Stomach (tissue), 9 donors: ENCODE data around the gene IQCC. TPM values are rescaled to one million over a fixed set of nuclear protein-coding genes. Genes with fewer than 3 reads are reported as not detected.
A peak's percentile ranks its signal among the peaks of the same experiment; 100 is the strongest.

Experiments used
- DNase-seq, 2 donors: peaks; one replicate each; pipeline versions ENCODE4 v3.0.0 to v3.0.0-alpha.2; 2013 to 2019
- H3K27ac ChIP-seq, 5 donors: fragments of 200-600 bp in 4 of 5; sonication (generic) in 4 of 5; one replicate each; pipeline ENCODE4 v1.5.1; 2013 to 2019; ENCODE audit warnings: mild to moderate bottlenecking in 1 of 5, moderate library complexity in 1 of 5
- H3K27me3 ChIP-seq, 3 donors: fragments of 200-600 bp; sonication (generic); one replicate each; pipeline ENCODE4 v1.5.1; 2017 to 2019; ENCODE audit warnings: mixed run types in 1 of 3
- H3K36me3 ChIP-seq, 4 donors: fragments of 200-600 bp; sonication (generic); 1 replicate in 3 of 4; 2 replicates in 1 of 4; pipeline ENCODE4 v1.5.1; 2016 to 2019
- H3K4me1 ChIP-seq, 4 donors: fragments of 200-600 bp; sonication (generic); one replicate each; pipeline ENCODE4 v1.5.1; 2016 to 2019
- H3K4me3 ChIP-seq, 4 donors: fragments of 200-600 bp; sonication (generic) in 3 of 4; one replicate each; pipeline ENCODE4 v1.5.1; 2016 to 2019; ENCODE audit warnings: mild to moderate bottlenecking in 1 of 4
- H3K9me3 ChIP-seq, 4 donors: fragments of 200-600 bp; sonication (generic); one replicate each; pipeline ENCODE4 v1.5.1; 2016 to 2019
- CTCF ChIP-seq, 7 experiments: fragments of 450-650 bp in 4 of 7; fragments of 200-600 bp in 3 of 7; sonication (generic) in 3 of 7; IDR thresholded peaks; one replicate each; pipeline ENCODE4 v1.5.1; 2016 to 2019; ENCODE audit warnings: antibody characterized with exemption in 7 of 7, control low read depth in 2 of 7, mild to moderate bottlenecking in 1 of 7
- EP300 ChIP-seq: sonication (generic); formaldehyde crosslinking; IDR thresholded peaks from one replicate; pipeline ENCODE4 v1.6.1; 2017; ENCODE audit warnings: antibody characterized with exemption
- POLR2A ChIP-seq, 4 donors: fragments of 450-650 bp; IDR thresholded peaks; one replicate each; pipeline ENCODE4 v1.6.1; 2016; ENCODE audit warnings: antibody characterized with exemption in 4 of 4, control low read depth in 2 of 4, mild to moderate bottlenecking in 1 of 4, moderate library complexity in 1 of 4
- POLR2AphosphoS5 ChIP-seq, 3 donors: sonication (generic); formaldehyde crosslinking; IDR thresholded peaks; one replicate each; pipeline ENCODE4 v1.6.1; 2016; ENCODE audit warnings: antibody characterized with exemption in 3 of 3
- WGBS, 5 donors: extraction: QIAGEN DNeasy Blood & Tissue Kit in 3 of 5; methylation state at CpG; one replicate each; pipeline versions ENCODE4 v1.1.5 to v1.1.7; 2013 to 2018; 5-methylcytosine and 5-hydroxymethylcytosine counted together
- intact Hi-C: fragments of 100-400 bp; cut with DNase I; formaldehyde crosslinking; loops from one replicate; pipeline ENCODE4 v1.15.1; 2023; ENCODE audit warnings: low total_unique reads
- polyA plus RNA-seq, 3 donors: library from polyadenylated mRNA; stranded (reverse); fragments of 200-250 nt; gene quantifications; one replicate each; pipeline ENCODE4 v1.2.3, GENCODE V29; 2013
- total RNA-seq, 5 donors: library from RNA; depleted of rRNA; stranded (reverse); fragments of >200 nt; gene quantifications; one replicate each; pipeline versions ENCODE4 v1.1.0 to v1.2.3, GENCODE V29; 2014 to 2016
- donor health status: healthy with polysubstance abuse.
- donor health status: Bipolar disorder and iron deficiency.
- donor health status: healthy.

Gene IQCC
- total and polyA plus RNA-seq, 8 donors = 1.3 to 5.5 (median 2.3) TPM; not detected in 1

- DNase-seq = no peak
- no peaks in the 10 kb centered on the region for H3K9me3 ChIP-seq
- H3K4me1 ChIP-seq = peaks cover 30 to 78% (median 54%) of the 10 kb centered on the region in 4 donors
- H3K36me3 ChIP-seq = peaks cover 18 to 58% (median 56%) of the 10 kb centered on the region in 4 donors
- 79 to 91% (median 89%) methylated on average over 6 of the region's 6 CpGs for WGBS, 5 donors
- H3K27me3 ChIP-seq = no peaks in the 10 kb centered on the region
- H3K4me3 ChIP-seq = peak overlapping the region in 2 of 4 donors; percentile 64 to 78
- intact Hi-C loops = no loop called here
- TF ChIP-seq EP300 = no peak
- no peak for TF ChIP-seq CTCF (IDR thresholded peaks at IDR 0.05)
- TF ChIP-seq POLR2A (IDR thresholded peaks at IDR 0.05) = no peak
- no peak for TF ChIP-seq POLR2AphosphoS5 (IDR thresholded peaks at IDR 0.05)
- H3K27ac ChIP-seq = peak overlapping the region in 3 of 5 donors; percentile 5 to 97 (median 44)
Measured at GRCh38 chr1:32182060-32182459, 23.4 kb upstream of the IQCC start.

GRCh38 chr1:32184650-32185049 is 20.8 kb upstream of the IQCC start:
- no peaks in the 10 kb centered on the region for H3K9me3 ChIP-seq
- H3K4me3 ChIP-seq = no peak overlapping the region
- intact Hi-C loops = no loop called here
- no peak for DNase-seq
- H3K4me1 ChIP-seq = peaks cover 20 to 70% (median 47%) of the 10 kb centered on the region in 4 donors
- H3K27me3 ChIP-seq = no peaks in the 10 kb centered on the region
- no peak for TF ChIP-seq CTCF (IDR thresholded peaks at IDR 0.05)
- TF ChIP-seq POLR2AphosphoS5 (IDR thresholded peaks at IDR 0.05) = no peak
- no peak for TF ChIP-seq EP300
- no peak for TF ChIP-seq POLR2A (IDR thresholded peaks at IDR 0.05)
- H3K36me3 ChIP-seq = peaks cover 43 to 84% (median 82%) of the 10 kb centered on the region in 4 donors
- no peak overlapping the region for H3K27ac ChIP-seq

- TF ChIP-seq EP300 = no peak
- TF ChIP-seq POLR2A (IDR thresholded peaks at IDR 0.05) = no peak
- TF ChIP-seq POLR2AphosphoS5 (IDR thresholded peaks at IDR 0.05) = no peak
- no peak for TF ChIP-seq CTCF (IDR thresholded peaks at IDR 0.05)
- H3K4me3 ChIP-seq = no peak overlapping the region
- WGBS, 5 donors = 86 to 95% (median 90%) methylated on average over 2 of the region's 2 CpGs
- H3K36me3 ChIP-seq = peaks cover 57 to 98% (median 96%) of the 10 kb centered on the region in 4 donors
- peaks cover 13 to 63% (median 37%) of the 10 kb centered on the region in 4 donors for H3K4me1 ChIP-seq
- no peaks in the 10 kb centered on the region for H3K27me3 ChIP-seq
- no peak overlapping the region for H3K27ac ChIP-seq
- no peaks in the 10 kb centered on the region for H3K9me3 ChIP-seq
- no peak for DNase-seq
- intact Hi-C loops = no loop called here
Measured at GRCh38 chr1:32186077-32186476, 19.4 kb upstream of the IQCC start.

- H3K36me3 ChIP-seq = peaks cover 61 to 98% (median 96%) of the 10 kb centered on the region in 4 donors
- 81 to 89% (median 87%) methylated on average over 2 of the region's 2 CpGs for WGBS, 5 donors
- DNase-seq = no peak
- no peaks in the 10 kb centered on the region for H3K9me3 ChIP-seq
- no peak overlapping the region for H3K4me3 ChIP-seq
- peaks cover 9 to 59% (median 33%) of the 10 kb centered on the region in 4 donors for H3K4me1 ChIP-seq
- TF ChIP-seq POLR2A (IDR thresholded peaks at IDR 0.05) = no peak
- TF ChIP-seq CTCF (IDR thresholded peaks at IDR 0.05) = no peak
- TF ChIP-seq POLR2AphosphoS5 (IDR thresholded peaks at IDR 0.05) = no peak
- TF ChIP-seq EP300 = no peak
- no peak overlapping the region for H3K27ac ChIP-seq
- intact Hi-C loops = no loop called here
- H3K27me3 ChIP-seq = no peaks in the 10 kb centered on the region
Measured at GRCh38 chr1:32186491-32186890, 19.0 kb upstream of the IQCC start.
